ENCODE results near the gene ASAP2.

Gene ASAP2

DNA sequence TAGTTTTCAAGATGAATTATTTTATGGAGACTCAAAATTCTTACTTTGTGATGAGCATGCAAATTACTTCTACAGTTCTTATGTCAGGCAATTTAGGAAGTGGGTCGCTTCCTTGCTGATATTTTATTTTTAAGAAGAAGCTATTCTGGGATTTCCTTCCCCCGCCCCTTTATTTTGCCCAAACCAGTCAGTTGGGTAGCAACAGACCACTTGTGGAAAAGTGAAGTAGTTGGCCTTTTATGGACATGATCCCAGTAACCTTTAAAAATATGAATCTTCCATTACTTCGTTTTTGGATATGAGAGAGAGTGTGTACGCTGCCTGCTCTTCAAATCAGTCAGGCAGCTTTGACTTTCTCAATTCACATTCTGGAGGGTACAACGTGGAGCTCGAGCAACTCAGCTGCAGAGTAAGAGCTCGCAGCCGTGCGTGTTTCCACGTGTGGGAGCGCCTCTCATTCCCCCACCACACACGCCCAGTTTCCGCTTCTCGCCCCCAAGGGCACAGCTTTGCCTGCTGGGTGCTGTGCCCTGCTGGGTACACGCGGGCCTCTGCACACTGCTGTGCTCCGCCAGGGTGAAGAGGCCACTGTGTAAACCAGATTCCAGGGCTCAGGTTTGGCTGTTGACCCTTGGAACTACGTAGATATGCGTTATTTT is 124.1 kb downstream of the ASAP2 start:
- DNase-seq = no peak

DNA sequence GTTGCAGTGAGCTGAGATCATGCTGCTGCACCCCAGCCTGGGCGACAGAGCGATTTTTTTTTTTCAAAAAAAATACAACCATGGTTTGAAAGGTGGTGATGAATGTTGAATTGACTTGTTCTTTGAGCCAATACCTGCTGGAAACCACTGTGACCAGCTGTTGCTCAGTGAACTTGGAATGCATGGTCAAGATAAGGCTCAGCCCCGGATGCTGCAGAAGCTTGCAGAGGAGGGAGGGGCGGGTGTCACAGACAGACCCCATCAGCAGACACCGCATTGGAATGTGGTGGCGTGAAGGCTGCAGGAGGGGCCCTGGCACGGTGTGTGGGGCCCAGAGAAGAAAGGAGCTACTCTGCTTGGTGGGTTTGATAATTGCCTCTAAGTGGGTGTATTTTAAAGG is 125.1 kb downstream of the ASAP2 start:
- no peak for DNase-seq

DNA sequence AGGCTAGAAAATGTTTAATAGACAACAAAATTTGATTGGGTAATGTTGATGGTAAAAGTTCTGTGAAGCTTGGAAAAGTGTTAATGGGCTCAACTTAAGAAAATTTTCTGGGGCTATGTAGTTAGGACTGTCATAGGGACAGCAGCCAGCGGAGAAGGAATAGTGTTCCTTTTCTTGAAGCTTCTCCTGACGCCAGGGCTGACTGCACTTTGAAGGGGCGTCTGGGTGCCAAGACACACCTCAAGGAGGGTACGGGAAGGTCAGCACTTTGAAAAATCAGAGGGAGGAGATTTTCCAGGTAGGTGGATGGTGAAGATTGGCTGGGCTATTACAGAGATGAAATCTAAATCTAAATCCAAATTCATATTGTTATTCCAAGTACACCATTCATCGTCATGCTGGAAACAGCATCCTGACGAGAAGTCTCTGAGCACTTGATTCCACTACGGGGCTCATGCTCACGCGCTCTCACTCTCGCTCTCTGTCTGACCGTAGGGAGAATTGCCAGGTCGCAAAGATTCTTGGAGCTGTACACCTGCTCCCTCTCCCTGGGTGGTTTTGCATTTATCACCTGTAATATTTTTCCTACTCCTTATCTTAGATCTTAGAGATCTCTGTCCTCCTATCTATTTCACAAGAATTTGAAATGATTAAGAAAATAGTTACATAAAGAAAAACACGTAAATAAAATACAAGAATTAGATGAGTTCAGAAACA is 125.7 kb downstream of the ASAP2 start:
- no peak for DNase-seq

- no peak for DNase-seq
These were observed 126.2 kb downstream of the ASAP2 start for GRCh38 chr2:9332853-9333245.

DNA sequence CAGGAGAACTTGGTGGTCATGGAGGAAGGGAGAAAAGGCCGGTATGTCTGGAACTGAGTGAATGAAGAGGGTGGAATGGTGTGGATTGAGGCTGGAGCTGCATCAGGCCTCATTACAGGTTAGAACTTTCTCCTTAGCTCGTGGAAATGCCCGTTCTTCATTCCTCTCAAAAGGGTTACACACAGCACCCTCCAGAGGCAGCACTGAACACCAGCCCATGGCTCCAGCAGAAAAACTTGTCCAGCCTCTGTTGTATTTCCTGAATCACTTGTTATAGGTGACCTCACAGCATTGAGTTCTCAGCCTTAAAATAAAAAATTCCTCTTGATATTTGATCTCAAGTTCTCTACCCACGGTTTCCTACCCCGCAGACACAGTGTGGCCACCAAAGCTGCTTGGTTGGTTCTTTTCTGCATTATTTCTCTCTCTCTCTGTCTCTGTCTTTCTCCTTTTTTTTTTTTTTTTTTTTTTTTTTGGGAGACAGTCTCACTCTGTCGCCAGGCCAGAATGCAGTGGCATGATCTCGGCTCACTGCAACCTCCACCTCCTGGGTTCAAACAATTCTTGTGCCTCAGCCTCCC is 127.1 kb downstream of the ASAP2 start:
- DNase-seq = no peak

GRCh38 chr2:9334761-9335160 is 128.1 kb downstream of the ASAP2 start:
- no peak for DNase-seq

DNA sequence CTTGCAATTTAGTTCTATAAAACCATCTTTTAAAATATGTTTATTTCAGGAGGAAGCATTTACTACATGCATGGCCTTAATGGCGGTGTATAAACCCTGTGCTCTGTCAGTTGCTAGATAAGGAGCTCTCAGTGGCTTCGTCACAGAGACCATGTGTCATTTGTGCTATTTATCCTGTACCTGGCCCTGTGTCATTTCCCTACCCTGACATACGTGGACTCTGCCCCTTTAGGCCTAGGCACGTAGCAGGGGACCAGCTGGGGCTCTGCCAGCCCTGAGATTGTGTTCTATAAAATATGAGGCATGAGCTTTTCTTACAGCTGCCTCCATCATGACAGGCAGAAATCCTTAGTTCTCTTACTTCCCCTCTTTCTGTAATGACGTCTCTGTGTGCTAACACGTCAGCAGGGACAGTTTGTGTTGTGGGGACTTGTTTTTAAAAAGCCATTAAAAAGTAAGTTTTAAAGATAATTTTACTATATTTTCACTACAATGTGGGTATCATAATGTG is 128.8 kb downstream of the ASAP2 start:
- peak; percentile 61 for DNase-seq

- peak; percentile 89 for DNase-seq
These were observed 129.6 kb downstream of the ASAP2 start for GRCh38 chr2:9336241-9336575.

DNA sequence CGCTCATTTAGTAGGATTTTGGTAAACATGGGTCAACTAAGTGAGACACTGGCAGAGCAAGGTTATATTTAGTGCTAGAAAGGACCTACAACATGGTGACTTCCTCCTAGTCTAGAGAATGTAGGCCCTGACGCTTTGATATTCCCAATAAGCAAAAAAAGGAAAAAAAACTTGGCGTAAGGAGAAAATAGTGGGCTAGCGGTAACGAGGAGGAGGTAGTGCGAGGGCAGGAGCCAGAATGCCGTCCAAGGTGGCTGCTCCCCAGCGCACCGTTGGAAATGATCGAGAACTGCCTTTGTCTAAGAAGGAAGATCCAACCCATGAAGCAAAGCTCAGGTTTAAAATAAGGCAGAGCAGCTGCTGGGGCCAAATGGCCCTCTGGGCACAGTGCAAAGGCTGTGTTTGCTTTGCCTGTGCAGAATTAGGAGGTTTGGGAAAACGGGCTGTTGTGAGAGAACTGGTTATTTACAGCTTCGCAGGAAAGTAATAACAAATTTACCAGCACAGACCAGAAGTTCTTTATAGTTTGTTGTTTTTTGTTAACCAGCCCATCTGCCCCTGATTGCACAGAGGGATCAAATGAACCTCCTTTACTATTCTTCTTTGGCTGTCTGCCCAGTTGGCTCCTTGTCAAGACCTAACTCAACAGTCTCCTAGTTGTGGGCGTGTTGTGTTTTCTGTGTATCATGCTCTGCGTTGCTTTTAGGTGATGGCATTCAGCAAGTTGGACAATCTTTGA is 130.1 kb downstream of the ASAP2 start:
- DNase-seq = peak; percentile 99

- no peak for DNase-seq
These were observed 131.3 kb downstream of the ASAP2 start for GRCh38 chr2:9337901-9338300.

DNA sequence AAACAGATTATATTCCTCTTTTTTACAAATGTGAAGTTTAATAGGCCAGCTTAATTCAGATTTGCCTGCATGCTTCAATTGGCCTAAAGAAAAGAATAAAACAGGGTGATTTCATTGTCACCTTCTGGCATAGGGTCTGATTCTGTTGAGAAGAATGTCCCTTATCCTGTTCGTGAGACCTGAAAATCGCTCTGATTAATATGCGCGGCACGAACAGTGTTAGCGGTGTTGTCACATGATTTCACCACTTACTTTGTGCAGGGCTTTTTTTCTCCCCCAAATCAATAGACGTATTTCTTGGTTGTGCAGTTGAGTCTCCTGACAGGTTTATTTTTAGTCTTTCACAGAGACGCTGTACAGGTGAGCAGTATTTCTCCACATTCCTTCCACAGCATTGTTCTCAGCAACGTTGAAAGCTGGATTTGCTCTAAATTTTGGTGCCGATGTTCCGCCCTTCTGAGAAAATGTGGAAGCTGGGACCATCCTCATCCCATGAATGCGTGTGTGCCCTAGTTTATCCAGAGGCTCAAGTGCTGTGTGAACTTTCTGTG is 134.8 kb downstream of the ASAP2 start:
- DNase-seq = no peak

- DNase-seq = no peak
These were observed 136.0 kb downstream of the ASAP2 start for GRCh38 chr2:9342659-9343058.

- DNase-seq = no peak
These were observed 136.9 kb downstream of the ASAP2 start for GRCh38 chr2:9343524-9343923.

- no peak for DNase-seq
These were observed 137.8 kb downstream of the ASAP2 start for GRCh38 chr2:9344434-9344833.

DNA sequence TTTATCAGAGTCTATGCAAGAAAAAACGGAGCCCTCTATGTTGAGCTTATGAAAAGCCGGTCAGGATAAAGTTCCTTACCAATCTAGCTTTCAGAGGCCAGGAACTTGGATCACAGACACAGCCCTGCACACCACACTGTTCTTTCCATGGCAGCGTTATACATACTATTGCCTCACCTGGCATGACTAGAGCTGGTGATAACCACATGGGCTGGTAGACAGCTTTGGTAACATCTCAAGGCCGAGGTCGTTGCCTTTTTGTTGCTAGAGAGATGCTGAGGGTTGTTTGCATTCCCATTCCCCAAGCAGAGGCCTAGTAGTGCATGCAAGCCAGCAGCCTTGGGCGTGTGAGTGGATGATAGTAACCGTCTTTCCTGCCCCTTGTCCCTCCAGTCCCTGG is 138.7 kb downstream of the ASAP2 start:
- DNase-seq = no peak

- DNase-seq = no peak
These were observed 139.4 kb downstream of the ASAP2 start for GRCh38 chr2:9345997-9346396.

DNA sequence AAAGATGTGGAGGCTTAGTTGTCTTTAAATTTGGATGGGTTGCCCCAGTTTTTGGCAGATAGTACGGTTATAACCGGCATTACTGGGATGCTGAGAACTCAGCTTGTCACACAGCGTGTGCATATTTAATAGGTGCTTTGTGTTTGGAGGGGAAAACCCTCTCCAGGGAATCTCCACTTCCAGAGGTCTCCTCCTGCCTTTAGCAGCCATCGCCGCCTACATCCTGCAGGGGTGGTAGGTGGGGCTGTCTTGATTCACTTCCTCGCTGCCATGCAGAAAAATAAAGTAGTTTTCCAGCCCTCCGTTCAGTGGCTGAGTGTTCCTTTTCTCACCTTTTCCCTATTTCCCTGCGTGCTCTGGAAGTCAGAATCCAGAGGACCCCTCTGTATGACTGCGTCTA is 140.3 kb downstream of the ASAP2 start:
- no peak for DNase-seq

GRCh38 chr2:9347411-9347881 is 140.8 kb downstream of the ASAP2 start:
- no peak for DNase-seq

GRCh38 chr2:9354318-9354717 is 147.7 kb downstream of the ASAP2 start:
- DNase-seq = no peak

GRCh38 chr2:9355270-9355669 is 148.7 kb downstream of the ASAP2 start:
- DNase-seq = no peak

DNA sequence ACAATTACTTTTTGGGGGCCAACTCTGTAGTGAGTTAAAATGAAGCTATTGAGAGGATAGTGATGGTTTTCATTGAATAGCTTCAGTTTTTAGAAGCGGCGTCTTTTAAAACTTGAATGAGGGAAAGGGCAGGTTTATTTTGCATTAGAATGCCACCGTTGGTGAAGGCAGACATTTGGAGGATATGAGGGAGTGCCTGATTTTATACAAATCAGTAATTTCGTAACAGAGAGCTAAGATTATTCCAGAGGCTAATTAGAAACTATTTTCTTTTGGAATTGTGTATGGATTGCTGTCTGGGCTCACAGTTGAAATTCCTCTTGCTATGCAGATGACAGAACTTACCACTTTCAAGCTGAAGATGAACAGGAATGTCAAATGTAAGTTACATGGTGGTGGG is 149.1 kb downstream of the ASAP2 start:
- DNase-seq = no peak

GRCh38 chr2:9356261-9356660 is 149.6 kb downstream of the ASAP2 start:
- peak; percentile 78 for DNase-seq

GRCh38 chr2:9358846-9359245 is 152.2 kb downstream of the ASAP2 start:
- DNase-seq = no peak
